ENCODE data around the gene SLC38A3.

The SLC38A3 gene

GRCh38 chr3:50204804-50205412 lies at the start of gene SLC38A3:
SLC38A3 (plus strand) TSS chr3:50205271; CDS start chr3:50214200, 8,929 bp downstream.
- DNase-seq: no peak

- no peak for DNase-seq
Observed at GRCh38 chr3:50155491-50155878, 49.6 kb upstream of the SLC38A3 start.

GRCh38 chr3:50155891-50156290 lies 49.2 kb upstream of the SLC38A3 start:
- DNase-seq: no peak

GRCh38 chr3:50156549-50157493 lies 48.2 kb upstream of the SLC38A3 start:
- DNase-seq: no peak

- DNase-seq: no peak
Observed at GRCh38 chr3:50157827-50158529, 47.1 kb upstream of the SLC38A3 start.

- no peak for DNase-seq
Observed at GRCh38 chr3:50158530-50159146, 46.4 kb upstream of the SLC38A3 start.

GRCh38 chr3:50160561-50160983 lies 44.5 kb upstream of the SLC38A3 start:
- no peak for DNase-seq

GRCh38 chr3:50161320-50161719 lies 43.8 kb upstream of the SLC38A3 start:
- DNase-seq: no peak

- DNase-seq: no peak
Observed at GRCh38 chr3:50162034-50162883, 42.8 kb upstream of the SLC38A3 start.

- DNase-seq: no peak
Observed at GRCh38 chr3:50163572-50164455, 41.3 kb upstream of the SLC38A3 start.

- DNase-seq: no peak
Observed at GRCh38 chr3:50164481-50164880, 40.6 kb upstream of the SLC38A3 start.

- DNase-seq: no peak
Observed at GRCh38 chr3:50164984-50165909, 39.8 kb upstream of the SLC38A3 start.

- DNase-seq: no peak
Observed at GRCh38 chr3:50165910-50166538, 39.0 kb upstream of the SLC38A3 start.

GRCh38 chr3:50166620-50167019 lies 38.5 kb upstream of the SLC38A3 start:
- no peak for DNase-seq

GRCh38 chr3:50167069-50167840 lies 37.8 kb upstream of the SLC38A3 start:
- no peak for DNase-seq

GRCh38 chr3:50167841-50168209 lies 37.2 kb upstream of the SLC38A3 start:
- no peak for DNase-seq

- DNase-seq: no peak
Observed at GRCh38 chr3:50168388-50168787, 36.7 kb upstream of the SLC38A3 start.

- no peak for DNase-seq
Observed at GRCh38 chr3:50168791-50169190, 36.3 kb upstream of the SLC38A3 start.

Measured in hematopoietic multipotent progenitor cell treated with erythropoietin and hydrocortisone succinate and interleukin-3 and kit ligand, for 6 days (in vitro differentiated cells).